Activated CD8-positive, alpha-beta memory T cell treated with anti-CD3 and anti-CD28 coated beads for 36 hours (primary cell): ENCODE measurements around the gene NDUFC1. TPM values are rescaled to one million over a fixed set of nuclear protein-coding genes. Genes with fewer than 3 reads are reported as not detected.

Experiments
- CTCF ChIA-PET: fragments of 350-600 bp; sonication (Branson Sonifier 250); formaldehyde crosslinking; loops from one replicate; lab custom pipeline; 2021; ENCODE audit warnings: antibody characterized with exemption; lab: Charles Lee
- POLR2A ChIA-PET: fragments of 350-600 bp; sonication (Branson Sonifier 250); formaldehyde crosslinking; loops from one replicate; lab custom pipeline; 2021; ENCODE audit warnings: antibody characterized with exemption; lab: Charles Lee
- total RNA-seq, 2 experiments: library from RNA; stranded (reverse); gene quantifications; one replicate each; pipeline ENCODE4 v1.2.3, GENCODE V29; 2021

The NDUFC1 gene
- total RNA-seq, 2 experiments from 2014 or later = 52.7 to 53.1 TPM

DNA sequence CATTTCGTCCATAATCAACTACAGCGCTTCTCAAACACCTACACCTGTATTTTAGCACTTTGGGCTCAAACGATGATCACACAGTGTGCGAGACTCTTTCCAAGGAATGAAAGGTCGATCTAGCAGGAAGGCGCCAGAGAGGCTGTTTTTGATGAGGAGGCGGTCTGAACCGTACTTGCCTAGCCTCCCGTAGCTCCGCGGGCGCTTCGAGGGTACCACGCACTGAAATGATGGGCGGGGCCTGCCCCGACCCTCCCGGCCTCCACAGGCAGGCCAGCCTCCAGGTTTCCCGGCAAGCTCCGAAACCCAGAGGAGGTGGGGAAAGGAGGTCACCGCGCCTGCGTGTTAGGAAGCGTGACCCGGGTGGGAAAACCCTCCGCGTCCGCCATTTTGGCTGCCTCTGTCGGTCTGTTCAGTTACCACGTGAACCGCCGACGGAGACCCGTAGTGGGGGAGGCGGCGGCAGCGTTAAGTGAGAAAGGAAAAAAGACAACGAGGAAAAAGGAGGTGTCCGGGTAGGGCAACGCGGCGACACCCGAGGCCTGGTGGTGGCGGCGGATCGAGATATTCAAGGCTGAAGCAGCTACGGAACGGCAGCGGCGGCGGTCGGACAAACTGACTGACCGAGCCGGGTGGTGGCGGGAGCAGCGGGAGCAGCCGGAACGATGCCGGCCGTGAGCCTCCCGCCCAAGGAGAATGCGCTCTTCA is 1.0 kb downstream of the NDUFC1 start, which contains the start of gene NAA15:
NAA15 (plus strand) TSS at position 393 of the 708 bp plus-strand sequence; CDS start at position 666, 273 bp downstream.
- ChIA-PET CTCF (interaction anchor here (0.6 to 2.2 kb wide), 10 partner anchors 10 to 285 kb away, joined by 3 to 6 read pairs (median 4); partner anchors contain the start of genes NOCT and SETD7), POLR2A (interaction anchor here (0.5 to 3.7 kb wide), 7 partner anchors 30 to 218 kb away, joined by 4 to 22 read pairs (median 9); partner anchors contain the start of gene ELF2)

DNA sequence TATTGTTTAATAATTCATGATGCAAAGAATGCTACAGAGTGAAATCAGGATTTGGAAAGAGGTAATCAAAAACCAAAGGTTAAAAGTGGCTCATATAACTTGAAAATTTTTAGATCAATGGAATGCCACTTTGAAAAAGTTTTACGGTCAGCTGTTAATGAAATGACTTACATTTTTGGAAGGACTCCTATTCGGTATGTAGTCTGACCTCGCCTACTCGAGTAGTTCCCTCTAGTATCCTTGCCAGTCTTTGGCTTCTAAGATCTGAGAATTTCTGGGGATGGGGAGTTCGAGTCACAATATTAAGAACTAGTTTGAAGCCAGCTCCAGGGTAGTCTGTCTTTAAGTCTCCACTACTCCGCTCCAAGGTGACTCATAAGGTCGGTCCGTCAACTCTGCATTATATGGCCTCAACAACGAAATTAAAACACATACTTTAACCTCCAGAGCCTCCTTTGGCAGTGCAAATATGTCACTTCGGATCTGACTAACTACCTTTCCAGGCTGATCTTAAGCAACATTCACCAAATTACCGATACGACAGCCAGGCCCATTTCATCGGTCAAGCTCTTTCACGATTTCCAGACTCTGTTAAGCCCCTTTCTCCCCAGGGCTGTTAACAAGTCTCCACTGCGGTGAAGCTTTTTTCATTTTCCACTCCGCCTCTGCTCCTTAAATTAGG is 1.7 kb downstream of the NDUFC1 start:
- CTCF ChIA-PET = interaction anchor here (0.6 to 2.2 kb wide), 8 partner anchors 11 to 285 kb away, joined by 3 to 6 read pairs (median 4); partner anchors contain the start of genes NOCT and SETD7
- POLR2A ChIA-PET = interaction anchor here (0.5 to 3.7 kb wide), 8 partner anchors 21 to 217 kb away, joined by 3 to 22 read pairs (median 8); partner anchors contain the start of gene ELF2

- POLR2A ChIA-PET = interaction anchor here (2.2 to 3.7 kb wide), 2 partner anchors 33 to 122 kb away, joined by 16 to 22 read pairs; partner anchors contain the start of gene ELF2
- CTCF ChIA-PET = interaction anchor here (2.0 to 2.2 kb wide), 2 partner anchors 75 to 269 kb away, joined by 5 to 6 read pairs; no protein-coding TSS in a partner anchor
Observed at GRCh38 chr4:139299536-139299935, 2.7 kb downstream of the NDUFC1 start.

- ChIA-PET CTCF (interaction anchor here (1.7 kb wide), 1 partner anchor 267 kb away, joined by 6 read pairs; no protein-coding TSS in a partner anchor), POLR2A (interaction anchor here (0.6 to 2.1 kb wide), 4 partner anchors 24 to 120 kb away, joined by 3 to 8 read pairs (median 8); partner anchors contain the start of gene ELF2)
Observed at GRCh38 chr4:139297001-139297410, 5.3 kb downstream of the NDUFC1 start.

GRCh38 chr4:139295942-139296299 is 6.4 kb downstream of the NDUFC1 start:
- ChIA-PET CTCF (interaction anchor here (0.6 to 2.6 kb wide), 11 partner anchors 10 to 266 kb away, joined by 3 to 11 read pairs (median 4); no protein-coding TSS in a partner anchor), POLR2A (interaction anchor here (1.1 to 2.1 kb wide), 3 partner anchors 30 to 213 kb away, joined by 5 to 8 read pairs (median 8); partner anchors contain the start of gene ELF2)

GRCh38 chr4:139295206-139295941 is 6.9 kb downstream of the NDUFC1 start:
- CTCF ChIA-PET = interaction anchor here (0.6 to 2.6 kb wide), 11 partner anchors 9 to 265 kb away, joined by 3 to 11 read pairs (median 4); no protein-coding TSS in a partner anchor
- POLR2A ChIA-PET = interaction anchor here (0.6 to 2.1 kb wide), 4 partner anchors 29 to 217 kb away, joined by 4 to 8 read pairs (median 6); partner anchors contain the start of gene ELF2

DNA sequence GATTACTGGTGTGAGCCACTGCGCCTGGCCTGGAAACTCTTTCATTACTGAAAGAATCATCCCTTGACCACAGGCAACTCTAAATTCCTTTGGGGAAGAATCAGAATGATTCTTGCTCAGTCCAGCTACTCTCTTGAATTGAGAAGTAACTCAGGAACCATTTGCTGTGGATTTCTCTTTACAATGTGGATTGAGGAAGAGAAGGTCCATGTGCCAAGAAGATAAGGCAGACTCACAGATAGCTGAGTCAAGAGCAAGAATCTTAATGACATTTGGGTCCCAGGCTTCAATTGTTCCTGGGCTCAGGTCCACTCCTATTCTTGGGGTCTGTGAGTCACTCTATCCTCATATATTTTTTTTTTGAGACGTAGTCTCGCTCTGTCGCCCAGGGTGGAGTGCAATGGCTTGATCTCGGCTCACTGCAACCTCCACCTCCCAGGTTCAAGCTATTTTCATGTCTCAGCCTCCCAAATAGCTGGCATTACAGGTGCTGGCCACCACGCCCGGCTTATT is 16.0 kb downstream of the NDUFC1 start:
- ChIA-PET POLR2A (no interaction called here), CTCF (interaction anchor here (1.3 kb wide), 1 partner anchor 9 kb away, joined by 6 read pairs; no protein-coding TSS in a partner anchor)

- ChIA-PET CTCF (no interaction called here), POLR2A (interaction anchor here (0.6 kb wide), 1 partner anchor 10 kb away, joined by 3 read pairs; no protein-coding TSS in a partner anchor)
Observed at GRCh38 chr4:139282721-139283075, 19.6 kb downstream of the NDUFC1 start.

DNA sequence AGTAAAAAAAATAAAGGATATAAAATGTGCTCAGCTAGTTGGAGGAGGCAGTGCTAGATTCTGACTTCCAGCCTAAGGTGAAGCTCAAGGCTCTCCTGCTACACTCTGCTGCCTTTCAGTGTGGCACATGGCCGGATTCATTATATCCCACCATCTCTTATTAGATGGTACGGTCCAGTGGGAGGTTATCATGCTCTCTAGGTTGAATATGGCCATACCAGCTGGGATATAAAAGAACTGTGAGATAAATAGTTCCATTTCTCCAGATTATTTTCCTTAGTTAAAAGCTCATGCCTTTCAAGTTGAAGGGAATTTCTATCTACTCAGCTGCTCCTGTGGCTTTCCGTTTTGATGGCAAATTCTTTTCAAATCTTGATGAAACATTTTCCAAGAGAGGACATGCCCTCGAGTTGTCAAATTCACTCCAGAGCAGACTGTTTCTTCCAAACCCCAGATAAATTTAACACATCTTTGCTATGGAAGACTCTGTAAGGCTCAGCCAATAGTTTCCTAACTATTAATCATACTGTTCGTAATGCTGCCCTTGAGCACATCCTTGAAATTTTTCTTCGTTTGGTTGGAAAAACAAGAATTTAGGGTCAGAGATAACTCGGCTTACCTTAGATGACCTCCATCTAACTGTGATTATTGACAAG is 20.1 kb downstream of the NDUFC1 start:
- POLR2A ChIA-PET = no interaction called here
- CTCF ChIA-PET = interaction anchor here (0.5 to 1.6 kb wide), 2 partner anchors 13 to 106 kb away, joined by 3 to 5 read pairs; no protein-coding TSS in a partner anchor

- ChIA-PET CTCF (interaction anchor here (1.1 kb wide), 1 partner anchor 21 kb away, joined by 5 read pairs; no protein-coding TSS in a partner anchor), POLR2A (interaction anchor here (1.1 kb wide), 1 partner anchor 14 kb away, joined by 4 read pairs; no protein-coding TSS in a partner anchor)
Observed at GRCh38 chr4:139279760-139280620, 22.3 kb downstream of the NDUFC1 start, which contains the start of gene MGARP. Gene MGARP (minus strand): TSS chr4:139280225. CDS start chr4:139280158, 67 bp downstream.

DNA sequence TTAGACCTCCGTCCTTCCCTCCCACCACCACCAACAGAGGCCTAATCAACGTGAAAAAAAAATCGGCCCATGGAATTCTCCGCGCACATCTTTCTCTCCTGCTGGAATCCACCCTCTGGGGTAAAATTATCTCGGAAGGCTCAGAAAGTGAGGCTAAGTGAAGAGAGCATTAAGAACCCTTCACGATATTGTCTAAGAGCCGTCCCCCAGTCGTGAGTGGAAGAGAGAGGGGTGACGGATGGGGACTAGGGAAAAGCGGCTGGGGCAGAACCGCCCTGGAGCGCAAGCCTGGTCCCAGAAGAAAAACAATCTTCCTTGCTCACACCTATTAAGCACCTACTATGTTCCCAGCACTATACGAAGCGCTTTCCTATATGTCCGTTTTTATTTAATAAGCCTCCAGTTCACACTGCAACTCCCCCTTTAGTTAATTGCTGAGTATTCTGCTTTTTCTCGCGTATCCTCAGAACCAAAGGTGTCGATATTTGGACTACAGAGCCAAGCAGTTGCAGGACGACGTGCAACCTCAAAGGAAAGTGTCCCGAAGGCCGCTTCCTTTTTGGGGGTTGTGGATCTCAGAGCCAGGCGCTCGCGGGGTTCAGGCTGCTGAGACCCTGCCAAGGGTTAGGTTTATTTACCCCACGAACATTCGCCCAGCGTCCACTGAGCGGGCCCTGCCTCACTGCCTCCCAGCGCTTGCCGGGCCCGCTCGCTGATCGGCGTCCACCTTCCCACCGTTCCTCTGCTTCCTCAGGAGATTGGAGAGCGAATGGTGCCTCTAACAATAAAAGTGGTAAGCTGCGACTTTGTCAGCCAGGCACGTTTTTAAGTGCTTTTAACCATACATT is 23.1 kb downstream of the NDUFC1 start:
- CTCF ChIA-PET = no interaction called here
- POLR2A ChIA-PET = no interaction called here

GRCh38 chr4:139278485-139278884 is 23.8 kb downstream of the NDUFC1 start:
- CTCF ChIA-PET = no interaction called here
- POLR2A ChIA-PET = no interaction called here

- POLR2A ChIA-PET = no interaction called here
- CTCF ChIA-PET = no interaction called here
Observed at GRCh38 chr4:139275281-139275735, 27.0 kb downstream of the NDUFC1 start.

DNA sequence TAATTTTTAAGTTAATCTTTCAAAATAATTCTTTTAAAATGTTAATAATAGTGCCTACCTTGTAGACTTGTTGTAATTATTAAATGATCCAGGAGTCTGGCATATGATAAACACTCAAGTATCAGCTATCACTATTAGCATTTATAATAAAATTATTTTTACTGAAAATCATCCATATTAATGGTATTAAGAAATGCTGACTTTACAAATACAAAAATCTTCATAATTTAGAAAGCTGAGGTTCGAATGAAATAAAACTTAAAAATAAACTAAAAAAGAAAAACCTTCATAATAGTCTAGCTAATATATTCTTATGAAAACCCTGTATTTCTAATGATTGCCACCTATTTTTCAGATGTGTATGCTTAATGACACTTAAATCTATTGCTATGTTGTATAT is 27.5 kb downstream of the NDUFC1 start:
- ChIA-PET POLR2A (no interaction called here), CTCF (no interaction called here)

- ChIA-PET POLR2A (no interaction called here), CTCF (interaction anchor here (0.8 kb wide), 1 partner anchor 11 kb away, joined by 4 read pairs; no protein-coding TSS in a partner anchor)
Observed at GRCh38 chr4:139273835-139274234, 28.4 kb downstream of the NDUFC1 start.
